Suprapubic skin (tissue), 4 donors: ENCODE measurements around the gene TDRD9. TPM values are rescaled to one million over a fixed set of nuclear protein-coding genes. Genes with fewer than 3 reads are reported as not detected.

ENCODE experiments used
- DNase-seq, 2 donors: peaks; one replicate each; pipeline ENCODE4 v3.0.0-alpha.2; 2019; ENCODE audit warnings: low spot score in 2 of 2
- H3K27ac ChIP-seq: fragments of 200-600 bp; sonication (generic); one replicate; pipeline ENCODE4 v1.5.1; 2019
- H3K27me3 ChIP-seq: fragments of 200-600 bp; sonication (generic); one replicate; pipeline ENCODE4 v1.5.1; 2019
- H3K36me3 ChIP-seq: fragments of 200-600 bp; sonication (generic); one replicate; pipeline ENCODE4 v1.5.1; 2019
- H3K4me1 ChIP-seq: fragments of 200-600 bp; sonication (generic); one replicate; pipeline ENCODE4 v1.5.1; 2019
- H3K4me3 ChIP-seq: fragments of 200-600 bp; sonication (generic); one replicate; pipeline ENCODE4 v1.5.1; 2019; ENCODE audit warnings: mild to moderate bottlenecking
- H3K9me3 ChIP-seq: fragments of 200-600 bp; sonication (generic); one replicate; pipeline ENCODE4 v1.5.1; 2019
- CTCF ChIP-seq, 2 donors: fragments of 200-600 bp in 1 of 2; fragments of 450-650 bp in 1 of 2; sonication (generic) in 1 of 2; IDR thresholded peaks; one replicate each; pipeline ENCODE4 v1.5.1; 2016 to 2019; ENCODE audit warnings: antibody characterized with exemption in 2 of 2, mild to moderate bottlenecking in 1 of 2, moderate library complexity in 1 of 2
- EP300 ChIP-seq: sonication (generic); formaldehyde crosslinking; IDR thresholded peaks from one replicate; pipeline ENCODE4 v1.6.1; 2017; ENCODE audit warnings: antibody characterized with exemption
- POLR2A ChIP-seq, 2 donors: fragments of 450-650 bp; IDR thresholded peaks; one replicate each; pipeline ENCODE4 v1.6.1; 2017; ENCODE audit warnings: antibody characterized with exemption in 2 of 2, mild to moderate bottlenecking in 2 of 2, moderate library complexity in 2 of 2
- POLR2AphosphoS5 ChIP-seq, 3 donors: sonication (generic); formaldehyde crosslinking; IDR thresholded peaks; one replicate each; pipeline ENCODE4 v1.6.1; 2017; ENCODE audit warnings: antibody characterized with exemption in 3 of 3
- WGBS: methylation state at CpG from one replicate; pipeline ENCODE4 v1.1.5; 2018; 5-methylcytosine and 5-hydroxymethylcytosine counted together
- total RNA-seq, 4 donors: library from RNA; depleted of rRNA; stranded (reverse); fragments of >200 nt; gene quantifications; one replicate each; pipeline ENCODE4 v1.1.0, GENCODE V29; 2016

The TDRD9 gene
- total RNA-seq, 4 donors from 2014 or later, result 1.0 to 1.7 TPM; not detected in 2

- H3K27ac ChIP-seq, result no peak overlapping the region
Measured at GRCh38 chr14:103889313-103890051, 38.8 kb upstream of the TDRD9 start.

GRCh38 chr14:103890052-103890371 lies 38.2 kb upstream of the TDRD9 start:
- no peak for DNase-seq
- Histone ChIP-seq H3K4me1 (peaks cover 23% of the 10 kb centered on the region), H3K4me3 (no peak overlapping the region), H3K27me3 (no peaks in the 10 kb centered on the region), H3K36me3 (no peaks in the 10 kb centered on the region), H3K9me3 (no peaks in the 10 kb centered on the region), H3K27ac (no peak overlapping the region)
- 48% methylated on average over 3 of the region's 10 CpGs for WGBS
- TF ChIP-seq POLR2AphosphoS5 (IDR thresholded peaks at IDR 0.05), result no peak
- TF ChIP-seq CTCF (IDR thresholded peaks at IDR 0.05), result no peak

More at GRCh38 chr14:103889313-103890051, 38.8 kb upstream of the TDRD9 start:
- Histone ChIP-seq H3K27me3 (no peaks in the 10 kb centered on the region), H3K4me1 (peaks cover 19% of the 10 kb centered on the region), H3K4me3 (no peak overlapping the region), H3K9me3 (no peaks in the 10 kb centered on the region), H3K36me3 (no peaks in the 10 kb centered on the region)
- no peak for TF ChIP-seq POLR2AphosphoS5 (IDR thresholded peaks at IDR 0.05)
- no peak for TF ChIP-seq CTCF (IDR thresholded peaks at IDR 0.05)
- no peak for TF ChIP-seq EP300
- TF ChIP-seq POLR2A (IDR thresholded peaks at IDR 0.05), result no peak
- no peak for DNase-seq
- whole genome bisulfite sequencing, result 58% methylated on average over 21 of the region's 31 CpGs

GRCh38 chr14:103890821-103891666 lies 37.2 kb upstream of the TDRD9 start:
- H3K36me3 ChIP-seq, result no peaks in the 10 kb centered on the region
- DNase-seq, result no peak
- no peak overlapping the region for H3K4me3 ChIP-seq
- no peak overlapping the region for H3K27ac ChIP-seq
- H3K27me3 ChIP-seq, result no peaks in the 10 kb centered on the region
- H3K9me3 ChIP-seq, result no peaks in the 10 kb centered on the region
- H3K4me1 ChIP-seq, result peaks cover 23% of the 10 kb centered on the region
- TF ChIP-seq POLR2A (IDR thresholded peaks at IDR 0.05) (no peak), EP300 (no peak), POLR2AphosphoS5 (IDR thresholded peaks at IDR 0.05) (no peak)
- 60% methylated on average over 8 of the region's 18 CpGs for WGBS

- 93% methylated on average over 13 of the region's 15 CpGs for WGBS
- H3K27ac ChIP-seq, result no peak overlapping the region
Measured at GRCh38 chr14:103891667-103892215, 36.5 kb upstream of the TDRD9 start.

GRCh38 chr14:103892247-103892646 lies 36.0 kb upstream of the TDRD9 start:
- TF ChIP-seq CTCF (IDR thresholded peaks at IDR 0.05), result no peak
- TF ChIP-seq EP300, result no peak
- TF ChIP-seq POLR2AphosphoS5 (IDR thresholded peaks at IDR 0.05), result no peak
- TF ChIP-seq POLR2A (IDR thresholded peaks at IDR 0.05), result no peak
- 89% methylated on average over 8 of the region's 8 CpGs for WGBS
- Histone ChIP-seq H3K4me3 (no peak overlapping the region), H3K27ac (no peak overlapping the region), H3K36me3 (no peaks in the 10 kb centered on the region), H3K27me3 (no peaks in the 10 kb centered on the region), H3K4me1 (peaks cover 21% of the 10 kb centered on the region), H3K9me3 (no peaks in the 10 kb centered on the region)
- DNase-seq, result no peak

More at GRCh38 chr14:103891667-103892215, 36.5 kb upstream of the TDRD9 start:
- no peak for TF ChIP-seq POLR2A (IDR thresholded peaks at IDR 0.05)
- no peak for TF ChIP-seq EP300
- TF ChIP-seq POLR2AphosphoS5 (IDR thresholded peaks at IDR 0.05), result no peak
- no peak for TF ChIP-seq CTCF (IDR thresholded peaks at IDR 0.05)
- H3K4me1 ChIP-seq, result peaks cover 23% of the 10 kb centered on the region
- H3K36me3 ChIP-seq, result no peaks in the 10 kb centered on the region
- no peaks in the 10 kb centered on the region for H3K9me3 ChIP-seq
- H3K27me3 ChIP-seq, result no peaks in the 10 kb centered on the region
- H3K4me3 ChIP-seq, result no peak overlapping the region
- DNase-seq, result no peak
